Ectodermal cell (in vitro differentiated cells): ENCODE results near the gene HOXC6.
"Not testable (repeated sequence)": the region's sequence is repeated elsewhere in the genome, so short reads cannot be mapped to it uniquely, and the experiment has no call there.

Experiments used
- H3K27ac ChIP-seq: 2 replicates; pipeline ENCODE4 v1.7.0; 2013; ENCODE audit warnings: mild to moderate bottlenecking, low read depth, low read length; ENCODE audit not compliant: insufficient read depth, poor library complexity, severe bottlenecking
- H3K27me3 ChIP-seq: 2 replicates; pipeline ENCODE4 v1.7.0; 2013; ENCODE audit warnings: mild to moderate bottlenecking, low read length; ENCODE audit not compliant: insufficient read depth, control insufficient read depth, poor library complexity, severe bottlenecking
- H3K36me3 ChIP-seq: one replicate; pipeline ENCODE4 v1.7.0; 2013; ENCODE audit warnings: low read length; ENCODE audit not compliant: control insufficient read depth, insufficient read depth
- H3K4me1 ChIP-seq: one replicate; pipeline ENCODE4 v1.7.0; 2013; ENCODE audit warnings: low read length; ENCODE audit not compliant: control insufficient read depth, insufficient read depth
- H3K4me3 ChIP-seq: 2 replicates; pipeline ENCODE4 v1.7.0; 2013; ENCODE audit warnings: low read depth, low read length, control low read depth; ENCODE audit not compliant: insufficient read depth
- H3K9me3 ChIP-seq: 2 replicates; pipeline ENCODE4 v1.7.0; 2013; ENCODE audit warnings: mild to moderate bottlenecking, low read length, moderate library complexity; ENCODE audit not compliant: control insufficient read depth
- WGBS, 2 experiments: methylation state at CpG; one replicate each; pipeline ENCODE4 v1.1.7; 2013; ENCODE audit warnings: missing lambda C conversion rate in 2 of 2; 5-methylcytosine and 5-hydroxymethylcytosine counted together

HOXC6 gene

DNA sequence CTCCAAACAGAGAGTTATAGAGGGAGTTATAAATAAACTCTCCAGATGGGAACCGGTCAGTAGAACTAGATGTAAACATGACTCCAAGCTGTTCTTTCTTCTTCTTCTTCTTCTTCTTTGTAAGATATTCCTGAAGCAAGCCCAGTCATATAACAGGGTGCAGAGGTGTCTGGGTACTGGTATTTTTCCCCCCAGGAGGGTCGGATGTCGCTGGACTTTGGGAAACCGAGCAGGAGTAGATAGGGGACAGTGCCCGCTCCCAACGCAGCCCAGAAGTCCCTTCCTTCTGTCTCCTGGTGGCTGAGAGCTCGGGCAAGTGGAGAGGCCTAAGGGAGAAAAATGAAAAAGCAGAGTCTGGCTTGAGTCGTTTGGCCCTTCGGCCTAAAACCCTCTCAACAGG is 50.9 kb downstream of the HOXC6 start:
- H3K4me1 ChIP-seq, H3K9me3 ChIP-seq, H3K36me3 ChIP-seq, H3K4me3 ChIP-seq, H3K27ac ChIP-seq: not testable (repeated sequence)
- WGBS, 2 experiments, result 4 to 6% methylated on average over 8 to 9 of the region's 9 CpGs
- H3K27me3 ChIP-seq, result peaks cover 100% of the 10 kb centered on the region
